ENCODE data around the gene JPH3.

GRCh38 chr16:87556941-87557459 is 45.3 kb upstream of the JPH3 start:
- TF ChIP-seq CTCF (IDR thresholded peaks at IDR 0.05; ENCODE audit: poor library complexity, severe bottlenecking), result no peak
- TF ChIP-seq EZH2 (IDR thresholded peaks at IDR 0.05; ENCODE audit: borderline replicate concordance, insufficient read depth, low read length, poor library complexity, severe bottlenecking), result no peak
